Prostate gland (tissue), 2 donors: ENCODE measurements around the gene TRAF3IP3. TPM values are rescaled to one million over a fixed set of nuclear protein-coding genes. Genes with fewer than 3 reads are reported as not detected.

ENCODE experiments used
- DNase-seq: peaks from one replicate; pipeline ENCODE4 v3.0.0-alpha.2; 2019; ENCODE audit warnings: low spot score
- H3K27ac ChIP-seq, 2 donors: fragments of 200-600 bp; sonication (generic); 2 replicates each; pipeline ENCODE4 v1.5.1; 2017 to 2019
- H3K27me3 ChIP-seq: fragments of 200-600 bp; sonication (generic); replicated peaks from 2 replicates; pipeline ENCODE4 v1.5.1; 2019; ENCODE audit not compliant: insufficient read depth
- H3K36me3 ChIP-seq, 2 donors: fragments of 200-600 bp; sonication (generic); 1 replicate in 1 of 2; 2 replicates in 1 of 2; pipeline versions ENCODE4 v1.5.1 to v1.8.1; 2017 to 2019
- H3K4me1 ChIP-seq: fragments of 200-600 bp; sonication (generic); replicated peaks from 2 replicates; pipeline ENCODE4 v1.5.1; 2019
- H3K4me3 ChIP-seq, 2 donors: fragments of 200-600 bp; sonication (generic); 2 replicates each; pipeline ENCODE4 v1.5.1; 2017 to 2019
- H3K9me3 ChIP-seq: fragments of 200-600 bp; sonication (generic); 2 replicates; pipeline ENCODE4 v1.5.1; 2017
- POLR2A ChIP-seq: fragments of 450-650 bp; IDR thresholded peaks from one replicate; pipeline ENCODE4 v1.6.1; 2016; ENCODE audit warnings: antibody characterized with exemption, mild to moderate bottlenecking
- POLR2AphosphoS5 ChIP-seq: sonication (generic); formaldehyde crosslinking; IDR thresholded peaks from one replicate; pipeline ENCODE4 v1.6.1; 2017; ENCODE audit warnings: antibody characterized with exemption
- WGBS: methylation state at CpG from one replicate; pipeline ENCODE4 v1.1.5; 2018; 5-methylcytosine and 5-hydroxymethylcytosine counted together
- intact Hi-C: fragments of 100-400 bp; cut with DNase I; formaldehyde crosslinking; loops from one replicate; pipeline ENCODE4 v1.14.2; 2022
- total RNA-seq, 2 donors: library from RNA; depleted of rRNA; stranded (reverse); fragments of >200 nt; gene quantifications; one replicate each; pipeline ENCODE4 v1.1.0, GENCODE V29; 2016
- TF ChIP-seq, protein P1 (sequence below), 4 experiments: fragments of 200-600 bp in 2 of 4; fragments of 450-650 bp in 2 of 4; sonication (generic) in 2 of 4; IDR thresholded peaks; 1 replicate in 3 of 4; 2 replicates in 1 of 4; pipeline ENCODE4 v1.5.1; 2016 to 2019; ENCODE audit warnings: antibody characterized with exemption in 4 of 4, mild to moderate bottlenecking in 2 of 4, moderate library complexity in 2 of 4

TRAF3IP3 gene
- total RNA-seq, 2 donors from 2014 or later: 0.73 to 1.6 TPM

DNA sequence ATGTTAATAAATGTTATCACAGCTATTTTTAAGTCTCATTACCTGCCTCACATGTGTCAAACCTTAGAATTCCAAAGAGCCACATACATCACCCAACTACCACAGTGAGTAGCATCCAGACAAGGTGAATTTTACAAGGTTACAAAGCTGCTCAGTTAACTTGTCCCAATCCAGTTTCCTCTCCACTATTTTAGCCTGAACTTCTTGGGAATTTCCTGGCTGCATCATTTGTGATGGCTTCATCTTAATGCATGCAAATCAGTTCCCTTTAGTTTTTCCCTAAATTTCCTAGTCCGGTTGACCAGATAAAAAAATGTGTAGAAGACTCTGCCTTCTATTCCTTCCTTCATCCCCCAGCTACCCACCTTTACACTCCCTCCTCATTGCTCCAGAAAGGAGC is 597 bp upstream of the TRAF3IP3 start:
- DNase-seq: no peak
- Histone ChIP-seq H3K27me3 (no peaks in the 10 kb centered on the region), H3K4me1 (no peaks in the 10 kb centered on the region), H3K4me3 (no peak overlapping the region), H3K27ac (no peak overlapping the region), H3K9me3 (no peaks in the 10 kb centered on the region), H3K36me3 (no peaks in the 10 kb centered on the region)
- intact Hi-C loops: no loop called here
- 100% methylated on average over 1 of the region's 1 CpG for WGBS
- TF ChIP-seq, protein P1, sequence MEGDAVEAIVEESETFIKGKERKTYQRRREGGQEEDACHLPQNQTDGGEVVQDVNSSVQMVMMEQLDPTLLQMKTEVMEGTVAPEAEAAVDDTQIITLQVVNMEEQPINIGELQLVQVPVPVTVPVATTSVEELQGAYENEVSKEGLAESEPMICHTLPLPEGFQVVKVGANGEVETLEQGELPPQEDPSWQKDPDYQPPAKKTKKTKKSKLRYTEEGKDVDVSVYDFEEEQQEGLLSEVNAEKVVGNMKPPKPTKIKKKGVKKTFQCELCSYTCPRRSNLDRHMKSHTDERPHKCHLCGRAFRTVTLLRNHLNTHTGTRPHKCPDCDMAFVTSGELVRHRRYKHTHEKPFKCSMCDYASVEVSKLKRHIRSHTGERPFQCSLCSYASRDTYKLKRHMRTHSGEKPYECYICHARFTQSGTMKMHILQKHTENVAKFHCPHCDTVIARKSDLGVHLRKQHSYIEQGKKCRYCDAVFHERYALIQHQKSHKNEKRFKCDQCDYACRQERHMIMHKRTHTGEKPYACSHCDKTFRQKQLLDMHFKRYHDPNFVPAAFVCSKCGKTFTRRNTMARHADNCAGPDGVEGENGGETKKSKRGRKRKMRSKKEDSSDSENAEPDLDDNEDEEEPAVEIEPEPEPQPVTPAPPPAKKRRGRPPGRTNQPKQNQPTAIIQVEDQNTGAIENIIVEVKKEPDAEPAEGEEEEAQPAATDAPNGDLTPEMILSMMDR (IDR thresholded peaks at IDR 0.05): no peak
- TF ChIP-seq POLR2AphosphoS5: no peak
- no peak for TF ChIP-seq POLR2A

DNA sequence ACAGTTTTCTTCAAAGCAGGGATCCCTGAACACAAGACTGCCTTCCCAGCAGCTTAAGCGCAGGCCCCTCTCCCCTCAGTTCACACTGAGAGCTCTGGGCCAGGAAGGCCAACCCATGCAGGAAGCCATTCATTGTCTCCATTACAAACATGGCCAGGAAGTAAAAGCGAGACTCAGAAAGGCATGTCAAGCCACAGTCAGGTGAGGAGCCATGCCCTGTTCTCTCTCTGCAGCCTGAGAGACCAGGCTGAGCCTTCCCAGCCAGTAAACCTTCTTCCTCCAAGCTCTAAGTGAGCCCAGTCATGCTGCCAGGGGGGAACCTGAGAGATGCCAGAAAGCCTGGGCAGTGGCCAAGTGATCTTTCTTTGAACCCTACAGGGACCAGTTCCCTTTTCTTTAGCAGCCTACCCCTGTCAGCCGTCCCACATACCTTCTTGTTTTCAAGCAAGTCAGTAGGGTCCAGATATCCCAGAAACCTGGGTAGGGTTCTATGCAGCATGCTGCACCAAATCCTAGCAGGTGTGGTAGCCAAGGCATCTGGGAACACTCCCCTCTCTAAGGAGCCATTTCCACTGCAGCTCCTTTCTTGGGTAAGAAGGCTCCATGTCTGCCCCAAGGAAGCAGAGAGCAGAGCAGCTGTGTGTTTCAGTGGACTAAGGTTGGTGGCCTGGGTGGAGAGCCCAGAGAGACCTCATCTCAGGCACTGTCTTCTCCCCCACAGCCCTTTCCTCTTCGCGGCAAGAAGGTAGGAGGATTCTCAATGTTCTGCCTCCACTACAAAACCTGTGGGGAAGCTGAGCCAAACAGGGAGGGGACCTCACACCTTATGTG is 977 bp downstream of the TRAF3IP3 start:
- TF ChIP-seq POLR2A (no peak), POLR2AphosphoS5 (no peak)
- TF ChIP-seq, protein P1 (IDR thresholded peaks at IDR 0.05): no peak
- WGBS: 82% methylated on average over 5 of the region's 5 CpGs
- Histone ChIP-seq H3K27me3 (no peaks in the 10 kb centered on the region), H3K9me3 (no peaks in the 10 kb centered on the region), H3K4me1 (no peaks in the 10 kb centered on the region), H3K27ac (no peak overlapping the region), H3K36me3 (no peaks in the 10 kb centered on the region), H3K4me3 (no peak overlapping the region)
- intact Hi-C loops: no loop called here
- DNase-seq: no peak

DNA sequence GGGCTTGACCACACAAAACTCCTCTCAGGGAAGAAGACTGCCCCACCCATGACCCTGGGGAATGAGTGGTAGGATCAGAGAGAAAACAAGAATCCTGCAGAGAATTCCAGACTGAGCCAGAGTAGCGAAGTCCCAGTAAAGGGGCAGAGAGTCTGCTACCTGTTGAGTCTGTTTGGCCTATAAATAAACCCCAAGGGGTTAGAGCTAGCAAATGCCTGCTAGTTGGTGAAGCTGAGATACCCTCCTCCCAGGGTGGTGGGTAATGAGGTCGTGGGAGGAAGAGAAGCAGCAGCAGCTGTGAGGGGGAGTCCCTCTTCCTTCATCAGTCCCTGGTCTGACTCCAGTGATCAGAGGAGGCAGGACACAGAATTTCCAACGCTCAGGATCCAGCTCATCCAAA is 2.5 kb downstream of the TRAF3IP3 start:
- WGBS: 61% methylated on average over 3 of the region's 3 CpGs
- Histone ChIP-seq H3K4me1 (no peaks in the 10 kb centered on the region), H3K27me3 (no peaks in the 10 kb centered on the region), H3K9me3 (no peaks in the 10 kb centered on the region), H3K4me3 (no peak overlapping the region), H3K27ac (no peak overlapping the region), H3K36me3 (no peaks in the 10 kb centered on the region)
- no peak for DNase-seq
- no peak for TF ChIP-seq POLR2A
- TF ChIP-seq POLR2AphosphoS5: no peak
- TF ChIP-seq, protein P1 (IDR thresholded peaks at IDR 0.05): no peak
- intact Hi-C loops: no loop called here

GRCh38 chr1:209759829-209760359 is 4.0 kb downstream of the TRAF3IP3 start:
- Histone ChIP-seq H3K4me1 (no peaks in the 10 kb centered on the region), H3K27ac (no peak overlapping the region), H3K27me3 (no peaks in the 10 kb centered on the region), H3K4me3 (no peak overlapping the region), H3K9me3 (no peaks in the 10 kb centered on the region), H3K36me3 (no peaks in the 10 kb centered on the region)
- 91% methylated on average over 12 of the region's 12 CpGs for WGBS
- DNase-seq: no peak
- intact Hi-C loops: no loop called here
- TF ChIP-seq, protein P1 (IDR thresholded peaks at IDR 0.05): no peak
- TF ChIP-seq POLR2AphosphoS5: no peak
- no peak for TF ChIP-seq POLR2A
